GM12878 (cell line): ENCODE data around the gene CSMD2. TPM values are rescaled to one million over a fixed set of nuclear protein-coding genes. Genes with fewer than 3 reads are reported as not detected.

Experiments
- ATAC-seq: fragments of 200-7000 bp; cut with Tn5 transposase; 3 replicates; pipeline ENCODE4 v1.9.1; 2020; ENCODE audit warnings: mild to moderate bottlenecking, moderate library complexity
- BruUV-seq: library from RNA; stranded (reverse); fragments of 400-500 nt; replicated peaks from 2 replicates; lab custom pipeline; 2021; lab: Mats Ljungman, UMichigan
- CTCF ChIA-PET: fragments of 300-600 bp; sonication (Branson Sonifier 250); formaldehyde crosslinking; extraction: SDS; loops from one replicate; lab custom pipeline; 2021; ENCODE audit warnings: inconsistent platforms; lab: Yijun Ruan, JAX
- POLR2A ChIA-PET: fragments of 350-600 bp; formaldehyde crosslinking; extraction: SDS; loops from one replicate; lab custom pipeline; 2021; ENCODE audit warnings: inconsistent platforms; lab: Charles Lee
- RAD21 ChIA-PET: fragments of 300-600 bp; sonication (Branson Sonifier 250); formaldehyde crosslinking; loops from one replicate; lab custom pipeline; 2023; ENCODE audit warnings: antibody characterized with exemption; ENCODE audit not compliant: unreplicated experiment; lab: Charles Lee
- SMC1A ChIA-PET: fragments of 300-600 bp; sonication (Branson Sonifier 250); formaldehyde crosslinking; loops from one replicate; lab custom pipeline; 2023; ENCODE audit not compliant: unreplicated experiment, uncharacterized antibody; lab: Charles Lee
- DNase-seq: peaks from one replicate; pipeline ENCODE4 v3.0.0-alpha.2; 2011; ENCODE audit warnings: low read depth, low spot score
- FAIRE-seq: peaks from 3 replicates; lab custom pipeline; 2011; peaks lifted over from hg19 to GRCh38; lab: Jason Lieb, UNC
- H2AFZ ChIP-seq: 2 replicates; pipeline ENCODE4 v1.6.0; 2011; ENCODE audit warnings: low read depth, low read length, control low read depth; ENCODE audit not compliant: control insufficient read depth
- H3K27ac ChIP-seq: 2 replicates; pipeline ENCODE4 v1.5.1; 2011; ENCODE audit warnings: control low read depth; ENCODE audit not compliant: control insufficient read depth, insufficient read depth
- H3K27me3 ChIP-seq, 2 experiments: replicated peaks in 1 of 2; 2 replicates each; pipeline versions ENCODE4 v1.6.0 to v1.6.1; 2011; ENCODE audit warnings: low read length in 1 of 2; ENCODE audit not compliant: control insufficient read depth in 2 of 2, insufficient read depth in 2 of 2
- H3K36me3 ChIP-seq, 2 experiments: 2 replicates each; pipeline ENCODE4 v1.5.1; 2011; ENCODE audit warnings: low read length in 1 of 2; ENCODE audit not compliant: control insufficient read depth in 2 of 2, insufficient read depth in 2 of 2
- H3K4me1 ChIP-seq: 2 replicates; pipeline ENCODE4 v1.6.1; 2011; ENCODE audit warnings: mild to moderate bottlenecking, low read length, moderate library complexity, mixed read lengths; ENCODE audit not compliant: control insufficient read depth, insufficient read depth
- H3K4me2 ChIP-seq: 2 replicates; pipeline ENCODE4 v1.6.0; 2011; ENCODE audit warnings: control low read depth; ENCODE audit not compliant: control insufficient read depth, insufficient read depth
- H3K4me3 ChIP-seq: fragments of 200-600 bp; sonication (generic); 2 replicates; pipeline ENCODE4 v1.5.1; 2016
- H3K79me2 ChIP-seq: 2 replicates; pipeline ENCODE4 v1.6.0; 2011; ENCODE audit warnings: low read length; ENCODE audit not compliant: control insufficient read depth, insufficient read depth
- H3K9ac ChIP-seq: 2 replicates; pipeline ENCODE4 v1.8.0; 2011; ENCODE audit warnings: low read length, control low read depth, mixed read lengths; ENCODE audit not compliant: control insufficient read depth, insufficient read depth
- H3K9me3 ChIP-seq: replicated peaks from 3 replicates; pipeline ENCODE4 v1.5.1; 2011; ENCODE audit warnings: mild to moderate bottlenecking, low read length; ENCODE audit not compliant: control insufficient read depth, insufficient read depth
- H4K20me1 ChIP-seq: 2 replicates; pipeline ENCODE4 v1.6.0; 2011; ENCODE audit not compliant: control insufficient read depth, insufficient read depth
- ATF7 ChIP-seq: fragments of 450-650 bp; IDR thresholded peaks from 2 replicates; pipeline ENCODE4 v1.6.1; 2016; ENCODE audit warnings: low read depth, mild to moderate bottlenecking
- BHLHE40 ChIP-seq, 2 experiments: fragments of 450-650 bp in 1 of 2; IDR thresholded peaks; 2 replicates each; pipeline ENCODE4 v1.6.1; 2011 to 2017; ENCODE audit warnings: low read depth in 2 of 2, borderline replicate concordance in 1 of 2, improper control_type of control experiment in 1 of 2, low read length in 1 of 2, mild to moderate bottlenecking in 1 of 2
- BRCA1 ChIP-seq: IDR thresholded peaks from 2 replicates; pipeline ENCODE4 v1.6.1; 2011; ENCODE audit warnings: low read depth, low read length, improper control_type of control experiment
- CBX5 ChIP-seq: sonication (generic); IDR thresholded peaks from 2 replicates; pipeline ENCODE4 v1.6.1; 2016; ENCODE audit warnings: low read depth, moderate library complexity, mild to moderate bottlenecking, inconsistent platforms
- CTCF ChIP-seq, 3 experiments: IDR thresholded peaks in 2 of 3; conservative IDR thresholded peaks in 1 of 3; 2 replicates each; pipeline ENCODE4 v1.5.1; 2011; ENCODE audit warnings: low read depth in 3 of 3, low read length in 3 of 3, mild to moderate bottlenecking in 3 of 3, control low read depth in 2 of 3, moderate library complexity in 2 of 3, inconsistent platforms in 1 of 3, mixed read lengths in 1 of 3; ENCODE audit not compliant: control insufficient read depth in 2 of 3, insufficient read depth in 1 of 3; ENCODE audit errors: extremely low read depth in 1 of 3
- EZH2 ChIP-seq: IDR thresholded peaks from 2 replicates; pipeline ENCODE4 v1.6.1; 2012; ENCODE audit warnings: low read depth, mild to moderate bottlenecking, control low read depth, inconsistent platforms, low read length, borderline replicate concordance; ENCODE audit not compliant: control insufficient read depth
- HDAC2 ChIP-seq: fragments of 200-600 bp; sonication (generic); IDR thresholded peaks from 2 replicates; pipeline ENCODE4 v1.6.1; 2017
- IRF4 ChIP-seq: IDR thresholded peaks from 2 replicates; pipeline ENCODE4 v1.6.1; 2011; ENCODE audit warnings: low read depth, low read length
- LARP7 ChIP-seq: fragments of 450-650 bp; IDR thresholded peaks from 2 replicates; pipeline ENCODE4 v1.6.1; 2017; ENCODE audit warnings: mild to moderate bottlenecking
- MYB ChIP-seq: fragments of 150-350 bp; IDR thresholded peaks from 2 replicates; pipeline ENCODE4 v1.6.1; 2014; ENCODE audit warnings: mild to moderate bottlenecking, low read depth, low read length, borderline replicate concordance
- NBN ChIP-seq: fragments of 450-650 bp; IDR thresholded peaks from 2 replicates; pipeline ENCODE4 v1.6.1; 2016
- NFIC ChIP-seq: IDR thresholded peaks from 2 replicates; pipeline ENCODE4 v1.6.1; 2012; ENCODE audit warnings: low read depth, mild to moderate bottlenecking, inconsistent platforms, low read length, moderate library complexity
- NFYB ChIP-seq: IDR thresholded peaks from 2 replicates; pipeline ENCODE4 v1.6.1; 2011; ENCODE audit warnings: low read depth, mild to moderate bottlenecking, low read length, improper control_type of control experiment, moderate library complexity; ENCODE audit not compliant: insufficient read depth
- RAD51 ChIP-seq: fragments of 450-650 bp; IDR thresholded peaks from 2 replicates; pipeline ENCODE4 v1.6.1; 2016; ENCODE audit warnings: moderate library complexity, mild to moderate bottlenecking, inconsistent platforms
- SIN3A ChIP-seq: IDR thresholded peaks from 2 replicates; pipeline ENCODE4 v1.6.1; 2012; ENCODE audit warnings: low read depth, low read length, improper control_type of control experiment
- SREBF1 ChIP-seq: IDR thresholded peaks from 2 replicates; pipeline ENCODE4 v1.6.1; 2012; ENCODE audit warnings: mild to moderate bottlenecking, low read length
- TAF1 ChIP-seq: IDR thresholded peaks from 2 replicates; pipeline ENCODE4 v1.6.1; 2011; ENCODE audit warnings: mild to moderate bottlenecking, low read depth, low read length, borderline replicate concordance
- TARDBP ChIP-seq: IDR thresholded peaks from 2 replicates; pipeline ENCODE4 v1.6.1; 2016; ENCODE audit warnings: borderline replicate concordance
- WRNIP1 ChIP-seq: IDR thresholded peaks from 2 replicates; pipeline ENCODE4 v1.6.1; 2011; ENCODE audit warnings: low read depth, low read length, improper control_type of control experiment, borderline replicate concordance
- ZNF274 ChIP-seq: IDR thresholded peaks from one replicate; pipeline ENCODE4 v1.8.0; 2011; ENCODE audit not compliant: insufficient read length, insufficient read depth
- WGBS: methylation state at CpG from one replicate; pipeline ENCODE4 v1.1.6; 2016; ENCODE audit warnings: low lambda C conversion rate; ENCODE audit not compliant: insufficient replicate concordance, insufficient coverage; ENCODE audit errors: missing lambda C conversion rate; 5-methylcytosine and 5-hydroxymethylcytosine counted together
- in situ Hi-C: fragments of 300-500 bp; cut with MboI; formaldehyde crosslinking; loops from 9 replicates; pipeline ENCODE4 v1.14.3; 2018; ENCODE audit warnings: mixed read lengths
- intact Hi-C: fragments of 100-400 bp; cut with micrococcal nuclease; formaldehyde crosslinking; loops from one replicate; pipeline ENCODE4 v1.14.2; 2022; ENCODE audit not compliant: unreplicated experiment
- polyA plus RNA-seq, 11 experiments: library from polyadenylated mRNA; depleted of rRNA in 4 of 11; unstranded in 6 of 11; stranded (reverse) in 5 of 11; fragments of >200 nt; fragmentation: Nextera tagmentation in 4 of 11; fragmentation: Illumina TruSeq in 1 of 11; extraction: Ambion mirVana in 4 of 11; extraction: Trizol in 1 of 11; gene quantifications; 1 replicate in 1 of 11; 2 replicates in 10 of 11; pipeline versions ENCODE4 v1.2.1 to v1.2.3, GENCODE V29; 2011 to 2016; ENCODE audit warnings: inconsistent platforms in 2 of 11, missing spikeins in 2 of 11, low read depth in 1 of 11
- total RNA-seq, 4 experiments: library from RNA; depleted of rRNA in 3 of 4; stranded (reverse); fragments of >200 nt in 3 of 4; fragmentation: Illumina TruSeq in 1 of 4; extraction: Trizol in 1 of 4; gene quantifications; 2 replicates each; pipeline versions ENCODE4 v1.2.1 to v1.2.3, GENCODE V29; 2013 to 2021

Gene CSMD2
- total and polyA plus RNA-seq, 10 of the 15 experiments (the other 5 are each of a cell fraction or from before 2014, with no cell fraction given), result under 0.01 TPM; not detected in 9

- in situ Hi-C loops, result no loop called here
- Histone ChIP-seq H4K20me1 (no peaks in the 10 kb centered on the region), H3K9me3 (no peaks in the 10 kb centered on the region), H3K36me3 (no peaks in the 10 kb centered on the region), H3K4me2 (no peak overlapping the region), H3K79me2 (no peaks in the 10 kb centered on the region), H3K27me3 (no peaks in the 10 kb centered on the region), H2AFZ (no peak overlapping the region), H3K27ac (no peak overlapping the region), H3K4me1 (no peaks in the 10 kb centered on the region), H3K9ac (no peak overlapping the region), H3K4me3 (no peak overlapping the region)
- no peak for TF ChIP-seq LARP7
- TF ChIP-seq SREBF1, result no peak
- no peak for TF ChIP-seq NFYB
- no peak for TF ChIP-seq NFIC
- no peak for TF ChIP-seq CTCF (IDR thresholded peaks at IDR 0.05 in 2 of 3, conservative IDR thresholded peaks at IDR 0.05 in 1 of 3; ENCODE audit: control insufficient read depth in 2 of 3, extremely low read depth in 1 of 3, insufficient read depth in 1 of 3, low read depth in 3 of 3, low read length in 3 of 3)
- POLR2A ChIA-PET, result no interaction called here
- SMC1A ChIA-PET, result no interaction called here
- FAIRE-seq (no peak), ATAC-seq (no peak), DNase-seq (no peak)
- BruUV-seq, result no TSS peak
- CTCF ChIA-PET, result interaction anchor here (1.0 kb wide), 1 partner anchor 11 kb away, joined by 3 read pairs; no protein-coding TSS in a partner anchor
- RAD21 ChIA-PET, result no interaction called here
- WGBS, result 0% methylated on average over 6 of the region's 6 CpGs
- intact Hi-C loops, result no loop called here
These were observed 75.3 kb downstream of the CSMD2 start for GRCh38 chr1:34089731-34090130.

GRCh38 chr1:34087986-34088385, 77.0 kb downstream of the CSMD2 start:
- no peak overlapping the region for H3K9ac ChIP-seq
- H2AFZ ChIP-seq, result no peak overlapping the region
- H3K4me1 ChIP-seq, result no peaks in the 10 kb centered on the region
- H4K20me1 ChIP-seq, result no peaks in the 10 kb centered on the region
- no peak overlapping the region for H3K4me2 ChIP-seq
- ATAC-seq, result no peak
- in situ Hi-C loops, result no loop called here
- H3K27me3 ChIP-seq, result no peaks in the 10 kb centered on the region
- H3K79me2 ChIP-seq, result no peaks in the 10 kb centered on the region
- ChIA-PET SMC1A (no interaction called here), RAD21 (no interaction called here), CTCF (no interaction called here), POLR2A (no interaction called here)
- BruUV-seq, result no TSS peak
- no peak overlapping the region for H3K4me3 ChIP-seq
- H3K27ac ChIP-seq, result no peak overlapping the region
- intact Hi-C loops, result no loop called here
- 1% methylated on average over 5 of the region's 5 CpGs for WGBS
- FAIRE-seq, result no peak
- DNase-seq, result no peak
- H3K9me3 ChIP-seq, result no peaks in the 10 kb centered on the region
- H3K36me3 ChIP-seq, result no peaks in the 10 kb centered on the region
- TF ChIP-seq NBN (no peak), ZNF274 (no peak), WRNIP1 (no peak), TARDBP (no peak), NFIC (no peak), BHLHE40 (IDR thresholded peaks at IDR 0.05; ENCODE audit: borderline replicate concordance in 1 of 2, low read depth in 2 of 2, low read length in 1 of 2) (no peak), BRCA1 (no peak), CBX5 (no peak), HDAC2 (no peak), TAF1 (no peak), SIN3A (no peak), IRF4 (no peak), ATF7 (no peak), RAD51 (no peak), MYB (no peak), EZH2 (no peak)
